ENCODE data around the gene KRT77. TPM values are rescaled to one million over a fixed set of nuclear protein-coding genes. Genes with fewer than 3 reads are reported as not detected.

The KRT77 gene
- total RNA-seq, 2 experiments from 2014 or later = not detected

DNA sequence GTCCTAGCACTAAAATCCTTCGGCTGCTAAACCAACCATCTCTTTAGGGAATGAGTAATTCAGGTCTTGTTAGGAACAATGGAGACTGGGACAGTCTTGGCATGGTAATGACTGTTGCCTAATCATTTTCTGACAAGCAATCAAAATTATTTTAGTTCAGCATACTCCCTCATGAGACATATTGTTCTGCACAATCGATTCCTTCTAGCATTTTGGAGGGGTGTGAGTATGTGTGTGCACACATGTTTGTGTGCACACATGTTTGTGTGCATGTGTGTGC is 21.0 kb downstream of the KRT77 start:
- Histone ChIP-seq H3K9me2 (ENCODE audit: insufficient read depth, low read length) (no peaks in the 10 kb centered on the region), H3K9me3 (ENCODE audit: low read length) (no peaks in the 10 kb centered on the region), H3K4me1 (ENCODE audit: insufficient read depth, low read length, poor library complexity, severe bottlenecking) (no peaks in the 10 kb centered on the region), H3K36me3 (ENCODE audit: insufficient read depth, low read length) (no peaks in the 10 kb centered on the region), H2AFZ (ENCODE audit: low read length) (no peak overlapping the region), H4K20me1 (ENCODE audit: insufficient read depth, low read length) (no peaks in the 10 kb centered on the region), H3K79me2 (ENCODE audit: insufficient read depth, low read depth, low read length) (no peaks in the 10 kb centered on the region), H3K27ac (ENCODE audit: low read depth, low read length, poor library complexity, severe bottlenecking) (no peak overlapping the region), H3K4me3 (ENCODE audit: low read depth, low read length, poor library complexity, severe bottlenecking) (no peak overlapping the region), H3K4me2 (ENCODE audit: low read length) (no peak overlapping the region)
- intact Hi-C loops (cut with micrococcal nuclease; ENCODE audit: unreplicated experiment) = no loop called here
- TF ChIP-seq EZH2phosphoT487 (IDR thresholded peaks at IDR 0.05; ENCODE audit: borderline replicate concordance, low read depth, low read length) = no peak
- TF ChIP-seq, protein P1, sequence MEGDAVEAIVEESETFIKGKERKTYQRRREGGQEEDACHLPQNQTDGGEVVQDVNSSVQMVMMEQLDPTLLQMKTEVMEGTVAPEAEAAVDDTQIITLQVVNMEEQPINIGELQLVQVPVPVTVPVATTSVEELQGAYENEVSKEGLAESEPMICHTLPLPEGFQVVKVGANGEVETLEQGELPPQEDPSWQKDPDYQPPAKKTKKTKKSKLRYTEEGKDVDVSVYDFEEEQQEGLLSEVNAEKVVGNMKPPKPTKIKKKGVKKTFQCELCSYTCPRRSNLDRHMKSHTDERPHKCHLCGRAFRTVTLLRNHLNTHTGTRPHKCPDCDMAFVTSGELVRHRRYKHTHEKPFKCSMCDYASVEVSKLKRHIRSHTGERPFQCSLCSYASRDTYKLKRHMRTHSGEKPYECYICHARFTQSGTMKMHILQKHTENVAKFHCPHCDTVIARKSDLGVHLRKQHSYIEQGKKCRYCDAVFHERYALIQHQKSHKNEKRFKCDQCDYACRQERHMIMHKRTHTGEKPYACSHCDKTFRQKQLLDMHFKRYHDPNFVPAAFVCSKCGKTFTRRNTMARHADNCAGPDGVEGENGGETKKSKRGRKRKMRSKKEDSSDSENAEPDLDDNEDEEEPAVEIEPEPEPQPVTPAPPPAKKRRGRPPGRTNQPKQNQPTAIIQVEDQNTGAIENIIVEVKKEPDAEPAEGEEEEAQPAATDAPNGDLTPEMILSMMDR (conservative IDR thresholded peaks at IDR 0.05; ENCODE audit: low read length) = no peak
- CTCF ChIA-PET (ENCODE audit: unreplicated experiment) = no interaction called here
- DNase-seq (ENCODE audit: low spot score) = no peak
- no TSS peak for BruUV-seq (replicated peaks)
- POLR2A ChIA-PET = no interaction called here

DNA sequence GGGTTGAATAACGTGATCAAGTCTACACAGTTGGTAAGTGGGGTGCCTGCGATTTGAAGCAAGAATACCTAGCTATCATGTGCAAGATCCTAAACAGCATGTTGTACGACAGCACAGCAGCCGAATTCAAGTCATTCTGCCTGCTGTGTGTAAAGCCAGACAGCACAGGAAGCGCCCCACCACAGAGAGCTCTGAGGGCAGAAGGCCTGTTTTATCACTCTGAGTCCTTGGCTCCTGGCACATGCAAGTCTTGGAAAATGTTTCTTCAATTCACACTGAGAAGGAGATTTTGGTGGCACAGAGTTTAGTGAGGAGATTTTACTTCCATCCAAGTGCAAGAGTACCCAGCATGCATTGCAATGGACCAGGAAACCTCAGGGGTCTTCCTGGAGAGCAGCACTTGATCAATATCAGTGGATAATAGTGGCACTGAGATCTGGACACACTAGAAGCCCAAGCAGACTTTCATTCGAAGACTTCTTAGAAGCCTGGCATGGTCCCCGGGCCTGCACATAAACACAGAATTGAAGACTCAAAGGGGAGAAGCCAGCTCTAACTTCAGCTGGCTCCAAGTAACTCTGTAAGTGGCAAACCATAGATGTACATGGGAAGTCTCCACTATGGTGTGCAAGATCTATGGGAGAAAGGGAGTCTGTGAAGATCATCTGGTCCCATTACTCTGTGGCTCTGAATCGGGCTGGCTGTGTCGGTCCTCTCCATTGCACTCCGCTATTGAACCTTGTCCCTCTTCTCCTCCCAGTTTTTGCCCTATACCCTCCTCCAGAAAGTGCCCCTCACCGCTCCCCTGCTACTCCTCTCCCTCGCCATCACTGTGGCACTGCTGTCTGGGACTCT is 21.6 kb downstream of the KRT77 start:
- CTCF ChIA-PET (ENCODE audit: unreplicated experiment) = no interaction called here
- intact Hi-C loops (cut with micrococcal nuclease; ENCODE audit: unreplicated experiment) = no loop called here
- DNase-seq (ENCODE audit: low spot score) = no peak

DNA sequence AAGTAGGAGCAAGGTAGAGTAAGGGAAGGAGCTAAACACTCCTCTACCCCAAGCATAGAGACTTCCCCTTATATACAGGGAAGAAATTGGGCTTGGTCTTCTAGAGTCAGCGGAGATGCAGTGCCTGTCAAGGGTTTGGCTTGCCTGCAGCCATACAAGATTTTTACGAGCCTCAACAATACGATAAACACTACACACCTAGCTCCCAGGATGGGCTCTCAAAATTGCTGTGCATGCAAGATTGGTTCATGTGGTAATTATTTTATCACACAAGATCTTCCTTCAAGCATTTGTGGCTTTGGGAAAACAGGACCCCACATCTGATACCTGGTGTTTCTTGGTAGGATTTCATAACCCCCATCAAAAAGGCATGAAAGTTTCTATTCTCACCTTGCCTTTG is 23.0 kb downstream of the KRT77 start, which contains the start of gene KRT1:
Gene KRT1, minus strand, starts transcription at position 45 of the 400 bp plus-strand sequence. CDS start 59 bp downstream, outside the sequence.
- DNase-seq (ENCODE audit: low spot score) = no peak
- no peak within 1 kb of the TSS for H3K27ac ChIP-seq (ENCODE audit: low read depth, low read length, poor library complexity, severe bottlenecking)
- no TSS peak for BruUV-seq (replicated peaks)
- intact Hi-C loops (cut with micrococcal nuclease; ENCODE audit: unreplicated experiment) = no loop called here
- H3K4me1 ChIP-seq (ENCODE audit: insufficient read depth, low read length, poor library complexity, severe bottlenecking) = no peaks in the 10 kb centered on the region
- POLR2A ChIA-PET = no interaction called here
- no peak within 1 kb of the TSS for H3K4me3 ChIP-seq (ENCODE audit: low read depth, low read length, poor library complexity, severe bottlenecking)
- no peaks in the 10 kb centered on the region for H3K9me3 ChIP-seq (ENCODE audit: low read length)
- no peaks in the 10 kb centered on the region for H3K9me2 ChIP-seq (ENCODE audit: insufficient read depth, low read length)
- H3K4me2 ChIP-seq (ENCODE audit: low read length) = no peak within 1 kb of the TSS
- CTCF ChIA-PET (ENCODE audit: unreplicated experiment) = no interaction called here
- no peak within 1 kb of the TSS for H2AFZ ChIP-seq (ENCODE audit: low read length)
- H3K36me3 ChIP-seq (ENCODE audit: insufficient read depth, low read length) = no peaks in the 10 kb centered on the region
- no peaks in the 10 kb centered on the region for H4K20me1 ChIP-seq (ENCODE audit: insufficient read depth, low read length)
- TF ChIP-seq EZH2phosphoT487 (IDR thresholded peaks at IDR 0.05; ENCODE audit: borderline replicate concordance, low read depth, low read length) = no peak
- TF ChIP-seq, protein P1 (conservative IDR thresholded peaks at IDR 0.05; ENCODE audit: low read length) = no peak
- H3K79me2 ChIP-seq (ENCODE audit: insufficient read depth, low read depth, low read length) = no peaks in the 10 kb centered on the region

More for the DNA sequence above, 21.6 kb downstream of the KRT77 start:
- BruUV-seq (replicated peaks) = no TSS peak
- Histone ChIP-seq H3K9me3 (ENCODE audit: low read length) (no peaks in the 10 kb centered on the region), H2AFZ (ENCODE audit: low read length) (no peak overlapping the region), H3K79me2 (ENCODE audit: insufficient read depth, low read depth, low read length) (no peaks in the 10 kb centered on the region), H3K27ac (ENCODE audit: low read depth, low read length, poor library complexity, severe bottlenecking) (no peak overlapping the region), H3K4me2 (ENCODE audit: low read length) (no peak overlapping the region), H3K4me3 (ENCODE audit: low read depth, low read length, poor library complexity, severe bottlenecking) (no peak overlapping the region), H3K9me2 (ENCODE audit: insufficient read depth, low read length) (no peaks in the 10 kb centered on the region), H4K20me1 (ENCODE audit: insufficient read depth, low read length) (no peaks in the 10 kb centered on the region), H3K4me1 (ENCODE audit: insufficient read depth, low read length, poor library complexity, severe bottlenecking) (no peaks in the 10 kb centered on the region), H3K36me3 (ENCODE audit: insufficient read depth, low read length) (no peaks in the 10 kb centered on the region)
- POLR2A ChIA-PET = no interaction called here
- TF ChIP-seq, protein P1 (conservative IDR thresholded peaks at IDR 0.05; ENCODE audit: low read length) = no peak
- no peak for TF ChIP-seq EZH2phosphoT487 (IDR thresholded peaks at IDR 0.05; ENCODE audit: borderline replicate concordance, low read depth, low read length)

All from OCI-LY7 (cell line).